Measurements from ENCODE around the gene CAMSAP2.

GRCh38 chr1:200869376-200869752 lies 130.7 kb downstream of the CAMSAP2 start:
- TF ChIP-seq, protein P1, sequence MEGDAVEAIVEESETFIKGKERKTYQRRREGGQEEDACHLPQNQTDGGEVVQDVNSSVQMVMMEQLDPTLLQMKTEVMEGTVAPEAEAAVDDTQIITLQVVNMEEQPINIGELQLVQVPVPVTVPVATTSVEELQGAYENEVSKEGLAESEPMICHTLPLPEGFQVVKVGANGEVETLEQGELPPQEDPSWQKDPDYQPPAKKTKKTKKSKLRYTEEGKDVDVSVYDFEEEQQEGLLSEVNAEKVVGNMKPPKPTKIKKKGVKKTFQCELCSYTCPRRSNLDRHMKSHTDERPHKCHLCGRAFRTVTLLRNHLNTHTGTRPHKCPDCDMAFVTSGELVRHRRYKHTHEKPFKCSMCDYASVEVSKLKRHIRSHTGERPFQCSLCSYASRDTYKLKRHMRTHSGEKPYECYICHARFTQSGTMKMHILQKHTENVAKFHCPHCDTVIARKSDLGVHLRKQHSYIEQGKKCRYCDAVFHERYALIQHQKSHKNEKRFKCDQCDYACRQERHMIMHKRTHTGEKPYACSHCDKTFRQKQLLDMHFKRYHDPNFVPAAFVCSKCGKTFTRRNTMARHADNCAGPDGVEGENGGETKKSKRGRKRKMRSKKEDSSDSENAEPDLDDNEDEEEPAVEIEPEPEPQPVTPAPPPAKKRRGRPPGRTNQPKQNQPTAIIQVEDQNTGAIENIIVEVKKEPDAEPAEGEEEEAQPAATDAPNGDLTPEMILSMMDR (tag by site-specific recombination; IDR thresholded peaks at IDR 0.05) = no peak
- no peak for TF ChIP-seq REPIN1 (tag by site-specific recombination; IDR thresholded peaks at IDR 0.05; ENCODE audit: low read depth)
- TF ChIP-seq, protein P2, sequence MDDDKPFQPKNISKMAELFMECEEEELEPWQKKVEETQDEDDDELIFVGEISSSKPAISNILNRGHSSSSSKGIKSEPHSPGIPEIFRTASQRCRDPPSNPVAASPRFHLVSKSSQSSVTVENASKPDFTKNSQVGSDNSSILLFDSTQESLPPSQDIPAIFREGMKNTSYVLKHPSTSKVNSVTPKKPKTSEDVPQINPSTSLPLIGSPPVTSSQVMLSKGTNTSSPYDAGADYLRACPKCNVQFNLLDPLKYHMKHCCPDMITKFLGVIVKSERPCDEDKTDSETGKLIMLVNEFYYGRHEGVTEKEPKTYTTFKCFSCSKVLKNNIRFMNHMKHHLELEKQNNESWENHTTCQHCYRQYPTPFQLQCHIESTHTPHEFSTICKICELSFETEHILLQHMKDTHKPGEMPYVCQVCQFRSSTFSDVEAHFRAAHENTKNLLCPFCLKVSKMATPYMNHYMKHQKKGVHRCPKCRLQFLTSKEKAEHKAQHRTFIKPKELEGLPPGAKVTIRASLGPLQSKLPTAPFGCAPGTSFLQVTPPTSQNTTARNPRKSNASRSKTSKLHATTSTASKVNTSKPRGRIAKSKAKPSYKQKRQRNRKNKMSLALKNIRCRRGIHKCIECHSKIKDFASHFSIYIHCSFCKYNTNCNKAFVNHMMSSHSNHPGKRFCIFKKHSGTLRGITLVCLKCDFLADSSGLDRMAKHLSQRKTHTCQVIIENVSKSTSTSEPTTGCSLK (tag by site-specific recombination; IDR thresholded peaks at IDR 0.05) = no peak
- no peak for TF ChIP-seq OVOL3 (tag by site-specific recombination; IDR thresholded peaks at IDR 0.05)
